Activated effector memory CD4-positive, alpha-beta T cell treated with Interleukin-2 at 50 U/mL for 16 hours (primary cell): ENCODE results near the gene FUT7.

Experiments
- DNase-seq: peaks from one replicate; pipeline ENCODE4 v3.0.0-alpha.2; 2020

The FUT7 gene

GRCh38 chr9:137000177-137000930, 31.5 kb downstream of the FUT7 start:
- no peak for DNase-seq

GRCh38 chr9:136997830-136998234, 34.1 kb downstream of the FUT7 start:
- DNase-seq = no peak

- no peak for DNase-seq
Measured at GRCh38 chr9:136997371-136997770, 34.5 kb downstream of the FUT7 start.

- peak; percentile 52 for DNase-seq
Measured at GRCh38 chr9:136996361-136997292, 35.3 kb downstream of the FUT7 start, which contains the start of gene CLIC3. Gene CLIC3 (minus strand): TSS chr9:136996568. CDS start chr9:136996543, 25 bp downstream.

GRCh38 chr9:136995772-136996311, 36.0 kb downstream of the FUT7 start:
- DNase-seq = no peak

GRCh38 chr9:136995362-136995761, 36.5 kb downstream of the FUT7 start:
- no peak for DNase-seq

- no peak for DNase-seq
Measured at GRCh38 chr9:136994888-136995230, 37.0 kb downstream of the FUT7 start.

- no peak for DNase-seq
Measured at GRCh38 chr9:136994180-136994887, 37.6 kb downstream of the FUT7 start.

- DNase-seq = no peak
Measured at GRCh38 chr9:136992819-136993369, 39.0 kb downstream of the FUT7 start.

GRCh38 chr9:136991993-136992818, 39.7 kb downstream of the FUT7 start, which contains the start of gene PAXX:
Gene PAXX (plus strand): TSS chr9:136992422. CDS start chr9:136992444, 22 bp downstream.
- DNase-seq = peak; percentile 90

GRCh38 chr9:136990242-136990911, 41.5 kb downstream of the FUT7 start:
- DNase-seq = no peak

GRCh38 chr9:136988872-136989271, 43.0 kb downstream of the FUT7 start:
- DNase-seq = no peak

- no peak for DNase-seq
Measured at GRCh38 chr9:136985853-136986252, 46.0 kb downstream of the FUT7 start.

- DNase-seq = no peak
Measured at GRCh38 chr9:136985027-136985602, 46.8 kb downstream of the FUT7 start.

- DNase-seq = no peak
Measured at GRCh38 chr9:136984464-136985026, 47.3 kb downstream of the FUT7 start.

GRCh38 chr9:136983656-136984314, 48.1 kb downstream of the FUT7 start:
- no peak for DNase-seq

- DNase-seq = no peak
Measured at GRCh38 chr9:136983167-136983566, 48.7 kb downstream of the FUT7 start.

GRCh38 chr9:136982232-136983051, 49.4 kb downstream of the FUT7 start, which contains the start of gene LCNL1:
Gene LCNL1 (plus strand): TSS chr9:136982993. CDS start chr9:136983587, 594 bp downstream.
- DNase-seq = no peak
